Measurements from ENCODE around the gene CHRDL2.

- TF ChIP-seq CTCF (IDR thresholded peaks at IDR 0.05 in 4 of 5, conservative IDR thresholded peaks at IDR 0.05 in 1 of 5) (no peak), POLR2A (IDR thresholded peaks at IDR 0.05) (no peak)
These were observed 12.2 kb downstream of the CHRDL2 start for GRCh38 chr11:74719011-74719410.

All from gastrocnemius medialis (tissue), 4 donors.